Hepatic stellate cell (primary cell): ENCODE results near the gene ZNF595.
A peak's percentile ranks its signal among the peaks of the same experiment; 100 is the strongest.
"Not testable (repeated sequence)": the region's sequence is repeated elsewhere in the genome, so short reads cannot be mapped to it uniquely, and the experiment has no call there.

Source experiments
- DNase-seq: peaks from one replicate; pipeline ENCODE4 v3.0.0; 2011; ENCODE audit warnings: low spot score

ZNF595 gene

GRCh38 chr4:86559-87324 lies 33.6 kb downstream of the ZNF595 start:
- DNase-seq, result not testable (repeated sequence)

GRCh38 chr4:98386-98785 lies 45.3 kb downstream of the ZNF595 start:
- DNase-seq, result no peak

GRCh38 chr4:99863-100262 lies 46.7 kb downstream of the ZNF595 start:
- no peak for DNase-seq

- DNase-seq, result no peak
These were observed 53.9 kb downstream of the ZNF595 start for GRCh38 chr4:107083-107443.

GRCh38 chr4:107444-108429 lies 54.6 kb downstream of the ZNF595 start:
- no peak for DNase-seq

- no peak for DNase-seq
These were observed 59.6 kb downstream of the ZNF595 start for GRCh38 chr4:112771-113170.

GRCh38 chr4:113732-114131 lies 60.6 kb downstream of the ZNF595 start:
- no peak for DNase-seq

GRCh38 chr4:114149-114548 lies 61.0 kb downstream of the ZNF595 start:
- no peak for DNase-seq

- no peak for DNase-seq
These were observed 63.4 kb downstream of the ZNF595 start for GRCh38 chr4:116499-116898.

GRCh38 chr4:120616-121015 lies 67.5 kb downstream of the ZNF595 start:
- no peak for DNase-seq

GRCh38 chr4:121408-122084 lies 68.4 kb downstream of the ZNF595 start:
- no peak for DNase-seq

- not testable (repeated sequence) for DNase-seq
These were observed 70.8 kb downstream of the ZNF595 start for GRCh38 chr4:123922-124274.

GRCh38 chr4:124275-125081 lies 71.4 kb downstream of the ZNF595 start, which contains the start of gene ZNF718:
TSS of gene ZNF718 (plus strand) at chr4:124501. CDS start at chr4:124671, 170 bp downstream.
- DNase-seq, result peak; percentile 96

GRCh38 chr4:125091-125771 lies 72.1 kb downstream of the ZNF595 start:
- DNase-seq, result peak; percentile 13

- no peak for DNase-seq
These were observed 72.7 kb downstream of the ZNF595 start for GRCh38 chr4:125833-126232.

GRCh38 chr4:132483-132882 lies 79.4 kb downstream of the ZNF595 start:
- no peak for DNase-seq
